MG63 (cell line): ENCODE measurements around the gene PTPRM. TPM values are rescaled to one million over a fixed set of nuclear protein-coding genes. Genes with fewer than 3 reads are reported as not detected.
A peak's percentile ranks its signal among the peaks of the same experiment; 100 is the strongest.

Experiments
- DNase-seq: peaks from one replicate; pipeline ENCODE4 v3.0.0-alpha.2; 2020
- H3K27me3 ChIP-seq: fragments of 250-450 bp; sonication (Bioruptor Pico); 2 replicates; pipeline ENCODE4 v1.5.1; 2020; ENCODE audit warnings: mild to moderate bottlenecking, moderate library complexity
- H3K36me3 ChIP-seq: fragments of 250-450 bp; sonication (Bioruptor Pico); 2 replicates; pipeline ENCODE4 v1.5.1; 2020; ENCODE audit warnings: mild to moderate bottlenecking, moderate library complexity
- H3K4me3 ChIP-seq: fragments of 250-450 bp; sonication (Bioruptor Pico); 2 replicates; pipeline ENCODE4 v1.5.1; 2020; ENCODE audit warnings: mild to moderate bottlenecking, moderate library complexity
- H3K9me3 ChIP-seq: fragments of 250-450 bp; sonication (Bioruptor Pico); 2 replicates; pipeline ENCODE4 v1.5.1; 2020; ENCODE audit warnings: mild to moderate bottlenecking, moderate library complexity
- total RNA-seq: library from RNA; depleted of rRNA; stranded (reverse); fragments of >200 nt; shearing (Covaris generic); gene quantifications from 2 replicates; pipeline ENCODE4 v1.2.3, GENCODE V29; 2014; ENCODE audit warnings: low replicate concordance

Gene PTPRM
- total RNA-seq, 1 experiment from 2014 or later: 13.2 TPM

DNA sequence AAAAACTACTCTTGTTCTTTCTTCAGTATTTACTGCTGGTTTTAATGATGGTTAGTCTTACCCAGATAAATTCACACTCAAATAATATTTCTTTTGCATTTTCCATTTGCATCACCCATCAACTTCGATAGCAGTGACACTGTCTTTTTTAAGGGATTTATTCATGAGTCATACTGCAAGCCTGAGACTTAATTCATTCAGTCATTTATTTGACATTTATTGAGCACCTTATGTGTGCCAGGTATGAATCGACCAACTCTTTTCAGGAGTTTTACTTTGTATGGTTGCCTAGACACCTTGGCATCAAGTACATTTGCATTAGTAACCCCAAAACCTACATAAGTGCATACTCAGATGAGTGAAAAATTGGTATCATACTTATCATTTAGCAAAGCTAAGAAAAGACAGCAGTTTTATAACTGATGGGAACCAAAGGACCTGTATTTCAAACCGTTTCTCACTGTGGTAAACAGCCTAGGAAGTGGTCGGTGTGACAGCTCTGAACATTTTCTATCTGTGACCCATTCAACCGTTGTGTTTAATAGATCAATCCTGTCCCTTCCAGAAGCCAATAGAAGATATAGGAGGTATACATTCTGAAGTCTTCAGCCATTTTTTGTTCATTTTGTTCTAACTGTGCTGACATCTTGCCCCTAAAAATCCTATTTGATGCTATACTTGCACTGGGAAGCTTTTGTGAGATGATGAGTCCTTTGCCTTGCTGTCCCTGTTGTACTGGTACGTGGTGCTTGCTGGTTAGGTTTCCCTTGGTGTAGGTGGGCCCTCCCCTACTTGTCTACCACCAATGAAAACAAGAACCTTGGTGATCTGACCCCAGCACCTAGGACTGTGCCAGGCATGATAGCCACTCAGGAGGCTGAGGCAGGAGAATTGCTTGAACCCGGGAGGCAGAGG lies 557.4 kb downstream of the PTPRM start:
- Histone ChIP-seq H3K9me3 (no peaks in the 10 kb centered on the region), H3K36me3 (no peaks in the 10 kb centered on the region), H3K4me3 (no peak overlapping the region), H3K27me3 (no peaks in the 10 kb centered on the region)
- no peak for DNase-seq

DNA sequence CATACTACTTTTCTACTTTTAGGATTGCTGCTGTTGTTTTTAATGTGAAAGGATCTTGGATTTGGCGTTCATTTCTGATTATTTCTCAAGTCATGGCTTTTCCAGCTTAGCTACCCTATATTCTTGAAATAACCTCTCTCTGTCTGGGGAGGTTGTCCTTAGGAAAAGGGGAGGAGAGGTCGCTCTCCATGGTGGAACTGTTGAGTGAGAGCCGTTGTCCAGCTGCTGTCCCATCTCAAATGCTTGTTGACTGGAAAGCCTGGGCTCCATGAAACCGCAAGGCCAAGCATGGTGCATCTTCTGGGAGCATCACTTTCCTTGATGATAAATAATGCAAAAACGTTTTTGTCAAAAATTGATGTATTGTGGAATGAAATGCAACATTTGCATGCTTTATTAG lies 563.0 kb downstream of the PTPRM start:
- DNase-seq: no peak
- no peaks in the 10 kb centered on the region for H3K9me3 ChIP-seq
- H3K36me3 ChIP-seq: no peaks in the 10 kb centered on the region
- H3K27me3 ChIP-seq: no peaks in the 10 kb centered on the region
- no peak overlapping the region for H3K4me3 ChIP-seq

DNA sequence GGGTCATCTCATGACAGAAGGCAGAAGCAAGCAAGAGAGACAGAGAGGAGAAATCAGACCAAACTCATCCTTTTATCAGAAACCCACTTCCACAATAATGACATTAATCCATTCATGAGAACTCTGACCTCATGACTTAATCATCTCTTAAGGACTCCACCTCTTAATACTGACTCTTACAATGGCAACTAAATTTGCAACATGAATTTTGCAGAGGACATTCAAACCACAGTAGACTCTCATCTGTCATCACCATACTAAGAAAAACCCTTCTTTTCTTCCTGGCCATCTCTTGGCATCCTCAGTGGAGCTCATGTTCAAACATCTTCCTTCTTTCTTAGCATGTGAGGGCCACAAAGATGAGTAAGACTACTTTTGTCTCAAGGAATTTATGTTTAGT lies 565.9 kb downstream of the PTPRM start:
- DNase-seq: no peak
- H3K27me3 ChIP-seq: no peaks in the 10 kb centered on the region
- H3K36me3 ChIP-seq: no peaks in the 10 kb centered on the region
- H3K4me3 ChIP-seq: no peak overlapping the region
- H3K9me3 ChIP-seq: no peaks in the 10 kb centered on the region

DNA sequence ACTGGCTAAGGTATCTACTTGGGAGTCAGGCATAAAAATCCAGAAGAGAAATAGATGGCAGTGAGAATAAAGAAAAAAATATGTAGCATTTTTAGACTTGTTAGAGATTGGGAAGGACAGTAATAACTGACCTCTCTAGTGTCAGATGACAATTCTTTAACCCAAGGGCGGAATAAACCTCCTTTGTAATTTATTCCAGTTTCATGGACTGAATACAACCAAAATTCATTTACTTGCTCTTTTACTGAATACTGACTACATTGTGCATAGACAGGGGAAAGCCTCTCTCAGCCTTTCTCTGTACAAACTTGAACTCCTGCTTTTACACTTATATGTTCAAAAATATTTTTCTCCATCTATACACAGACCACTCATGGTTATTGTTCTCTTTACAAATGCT lies 566.8 kb downstream of the PTPRM start:
- H3K36me3 ChIP-seq: no peaks in the 10 kb centered on the region
- H3K27me3 ChIP-seq: no peaks in the 10 kb centered on the region
- DNase-seq: no peak

DNA sequence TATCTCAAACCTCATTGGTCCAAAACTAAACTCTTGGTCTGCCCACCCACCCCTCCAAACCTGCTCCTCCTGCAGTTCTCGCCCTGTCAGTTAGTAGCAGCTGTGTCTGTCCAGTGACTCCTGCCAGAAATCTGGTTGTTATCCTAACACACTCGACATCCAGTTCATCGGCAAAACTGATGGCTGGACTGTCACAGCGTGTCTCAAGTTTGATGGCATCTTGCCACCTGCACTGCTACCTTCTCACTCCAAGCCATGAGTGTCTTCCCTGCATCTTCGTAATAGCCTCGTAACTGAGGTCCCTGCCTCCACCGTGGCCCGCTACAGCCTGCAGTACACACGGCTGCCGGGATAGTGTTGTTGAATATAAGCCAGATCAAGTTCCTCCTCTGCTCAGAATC lies 572.0 kb downstream of the PTPRM start:
- no peaks in the 10 kb centered on the region for H3K36me3 ChIP-seq
- DNase-seq: no peak
- H3K4me3 ChIP-seq: no peak overlapping the region
- no peaks in the 10 kb centered on the region for H3K27me3 ChIP-seq
- H3K9me3 ChIP-seq: no peaks in the 10 kb centered on the region

More for the DNA sequence above, 566.8 kb downstream of the PTPRM start:
- no peak overlapping the region for H3K4me3 ChIP-seq
- H3K9me3 ChIP-seq: no peaks in the 10 kb centered on the region

DNA sequence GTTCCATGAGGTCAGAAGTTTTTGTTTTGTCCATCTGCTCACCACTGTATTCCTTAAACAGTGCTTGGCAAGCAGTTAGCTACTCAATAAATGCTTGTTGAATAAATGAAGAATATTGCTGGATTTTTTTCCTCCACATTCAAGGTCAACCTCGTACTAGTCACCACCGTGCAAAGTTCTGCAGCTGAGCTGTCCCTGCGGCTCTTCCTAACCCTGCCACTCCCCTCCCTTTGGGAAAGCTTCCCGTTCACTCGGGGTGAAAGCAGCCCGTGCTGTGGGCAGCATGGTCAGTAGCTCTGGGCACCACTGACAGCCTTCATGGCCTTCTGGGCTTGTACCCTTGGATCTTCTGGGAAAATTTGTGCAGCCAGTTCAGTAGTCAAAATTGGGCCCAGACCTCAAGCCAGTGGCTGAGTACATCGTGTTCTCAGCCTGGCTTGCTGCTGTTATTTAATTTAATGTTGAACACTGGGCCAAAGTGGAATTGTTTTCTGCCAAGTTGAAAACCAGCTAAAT lies 572.8 kb downstream of the PTPRM start:
- DNase-seq: no peak
- no peak overlapping the region for H3K4me3 ChIP-seq
- no peaks in the 10 kb centered on the region for H3K9me3 ChIP-seq
- H3K36me3 ChIP-seq: no peaks in the 10 kb centered on the region
- H3K27me3 ChIP-seq: no peaks in the 10 kb centered on the region

DNA sequence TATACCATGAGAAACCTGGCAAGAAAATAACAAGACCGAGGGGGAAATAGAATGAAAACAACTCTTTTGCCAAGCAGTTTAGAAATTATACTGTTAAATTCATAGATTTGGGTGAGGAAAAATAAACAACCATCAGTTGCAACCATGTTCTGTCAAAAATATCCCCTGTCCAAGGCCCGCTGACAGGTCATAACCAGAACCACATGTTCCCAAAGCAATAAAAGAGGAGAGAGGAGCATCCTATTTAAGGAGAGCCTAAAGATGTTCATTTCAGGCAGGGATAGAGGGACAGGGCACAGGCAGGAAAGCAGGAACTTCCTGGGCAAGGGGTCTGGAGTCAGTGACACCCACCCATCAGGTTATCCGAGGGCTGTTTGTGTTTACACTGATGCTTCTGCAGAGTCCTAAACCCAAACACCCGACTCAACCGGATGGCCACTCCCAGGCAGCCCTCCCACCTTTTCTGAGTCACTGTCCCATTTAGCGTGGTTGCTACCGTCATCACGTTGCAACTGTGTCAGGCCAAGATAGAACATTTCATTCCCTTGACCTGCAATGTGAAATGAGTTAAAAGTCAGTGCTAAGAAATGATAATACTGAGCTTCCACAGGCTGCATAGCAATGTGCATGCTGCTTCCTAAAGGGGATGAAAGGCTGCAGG lies 573.9 kb downstream of the PTPRM start:
- Histone ChIP-seq H3K9me3 (no peaks in the 10 kb centered on the region), H3K27me3 (no peaks in the 10 kb centered on the region), H3K4me3 (no peak overlapping the region), H3K36me3 (no peaks in the 10 kb centered on the region)
- DNase-seq: peak; percentile 17

DNA sequence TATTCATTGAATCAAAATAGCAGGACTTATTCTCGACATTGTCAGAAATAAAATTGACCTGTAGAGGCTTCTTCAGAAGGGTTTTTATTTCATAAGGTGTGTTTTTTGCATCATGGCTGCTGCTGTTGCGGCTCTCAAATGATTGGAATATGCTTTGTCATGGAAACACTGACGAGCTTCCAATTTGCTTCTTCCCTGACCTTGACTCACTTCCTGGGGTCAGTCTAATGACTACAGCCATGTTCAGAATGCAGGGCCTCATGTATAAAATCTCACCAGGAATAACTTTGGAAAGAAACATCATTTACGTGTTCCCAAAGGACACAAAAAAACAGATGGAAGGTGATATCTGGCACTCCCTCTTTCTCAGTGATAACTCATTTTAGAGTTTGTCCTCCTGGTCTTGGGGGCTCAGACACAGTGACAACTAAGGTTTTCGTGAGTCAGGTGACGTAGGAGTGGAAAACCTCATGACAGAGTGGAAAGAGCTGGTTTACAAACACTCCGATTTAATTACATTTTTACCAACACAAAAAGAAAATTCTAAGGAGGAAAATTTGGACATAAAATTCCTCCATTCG lies 575.1 kb downstream of the PTPRM start:
- DNase-seq: no peak
- Histone ChIP-seq H3K4me3 (no peak overlapping the region), H3K9me3 (no peaks in the 10 kb centered on the region), H3K36me3 (no peaks in the 10 kb centered on the region), H3K27me3 (no peaks in the 10 kb centered on the region)

DNA sequence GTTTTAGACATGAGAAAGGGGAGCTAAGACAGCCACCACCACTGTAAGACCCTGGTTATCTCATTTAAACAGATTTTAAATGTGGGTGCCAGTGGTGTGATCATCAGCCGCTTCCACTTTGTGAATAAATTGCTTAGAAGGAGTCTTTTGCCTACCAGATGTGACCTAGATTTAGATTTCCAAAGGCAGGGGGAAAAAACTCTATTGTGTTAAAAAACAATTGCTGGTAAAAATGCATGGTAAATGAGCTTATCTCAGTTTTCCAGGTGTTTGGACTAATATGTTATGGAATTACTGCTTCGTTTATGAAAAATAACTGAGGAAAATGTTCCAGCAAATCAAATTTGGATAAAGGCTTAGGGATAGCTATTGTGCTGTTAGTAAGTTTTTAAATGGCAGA lies 575.8 kb downstream of the PTPRM start:
- H3K27me3 ChIP-seq: no peaks in the 10 kb centered on the region
- no peaks in the 10 kb centered on the region for H3K36me3 ChIP-seq
- H3K4me3 ChIP-seq: no peak overlapping the region
- DNase-seq: no peak
- no peaks in the 10 kb centered on the region for H3K9me3 ChIP-seq

DNA sequence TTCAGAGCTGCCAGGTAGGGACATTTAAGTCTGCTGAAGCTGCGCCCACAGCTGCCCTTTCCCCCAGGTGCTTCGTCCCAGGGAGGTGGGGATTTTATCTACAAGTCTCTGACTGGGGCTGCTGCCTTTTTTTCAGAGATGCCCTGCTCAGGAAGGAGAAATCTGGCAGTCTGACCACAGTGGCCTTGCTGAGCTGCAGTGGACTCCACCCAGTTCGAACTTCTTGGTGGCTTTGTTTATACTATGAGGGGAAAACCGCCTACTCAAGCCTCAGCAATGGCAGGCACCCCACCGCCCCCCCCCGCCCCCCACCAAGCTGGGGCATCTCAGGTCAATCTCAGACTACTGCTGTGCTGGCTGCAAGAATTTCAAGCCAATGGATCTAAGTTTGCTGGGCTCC lies 584.1 kb downstream of the PTPRM start:
- H3K4me3 ChIP-seq: no peak overlapping the region
- DNase-seq: no peak
- no peaks in the 10 kb centered on the region for H3K9me3 ChIP-seq

DNA sequence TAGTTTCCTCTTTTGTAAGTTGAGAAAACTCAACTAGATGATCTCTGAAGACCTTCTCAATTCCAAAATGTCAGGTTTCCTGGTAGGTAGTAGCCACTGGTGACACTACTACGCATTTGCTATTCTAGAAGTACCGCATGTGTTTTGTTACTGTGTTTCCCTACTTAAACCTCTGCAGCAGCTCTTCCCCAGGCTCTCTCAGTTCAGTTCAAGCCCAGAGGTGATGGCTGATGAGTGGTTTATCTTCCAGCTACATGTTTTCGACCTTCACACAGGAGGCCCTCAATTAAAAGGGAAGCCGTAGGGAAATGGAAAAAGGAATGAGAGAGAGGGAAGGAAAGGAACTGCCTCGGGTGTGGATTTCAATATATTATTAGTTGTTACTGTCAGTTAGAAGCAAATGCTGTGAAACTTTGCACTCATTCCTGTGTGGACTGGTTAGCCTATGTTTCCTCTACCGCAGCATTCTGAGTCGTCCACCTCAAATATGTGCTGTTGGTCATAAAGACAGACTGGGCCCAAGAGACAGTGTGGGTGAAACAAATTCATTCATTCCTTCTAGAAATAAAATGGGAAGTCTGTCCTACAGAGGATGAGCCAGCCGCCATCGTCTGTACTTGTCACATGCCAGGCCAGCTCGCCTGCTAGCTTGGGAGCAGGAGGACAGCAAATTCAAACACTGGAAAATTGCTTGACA lies 586.9 kb downstream of the PTPRM start:
- no peak for DNase-seq
- no peaks in the 10 kb centered on the region for H3K36me3 ChIP-seq

More for the DNA sequence above, 584.1 kb downstream of the PTPRM start:
- Histone ChIP-seq H3K36me3 (no peaks in the 10 kb centered on the region), H3K27me3 (no peaks in the 10 kb centered on the region)

DNA sequence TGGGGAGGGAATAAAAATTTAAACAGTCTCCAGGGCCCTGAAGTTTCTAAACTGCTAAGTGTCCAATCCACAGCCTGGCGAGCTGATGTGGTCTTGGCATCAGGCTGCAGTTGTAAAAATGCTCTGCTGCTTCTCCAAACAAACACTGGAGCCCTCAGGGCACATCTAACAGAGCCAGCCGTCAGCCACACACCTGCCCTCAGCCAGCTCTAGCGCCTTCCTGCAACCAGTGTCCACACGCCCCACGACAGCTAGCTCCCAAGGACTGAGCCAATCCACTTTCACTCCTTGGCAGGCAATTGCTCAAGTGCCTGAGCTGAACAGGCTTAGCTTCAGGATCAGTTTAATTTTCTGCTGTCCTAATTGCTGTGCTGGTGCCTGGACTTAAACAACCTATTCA lies 595.7 kb downstream of the PTPRM start:
- Histone ChIP-seq H3K4me3 (no peak overlapping the region), H3K9me3 (no peaks in the 10 kb centered on the region), H3K36me3 (no peaks in the 10 kb centered on the region), H3K27me3 (no peaks in the 10 kb centered on the region)
- DNase-seq: peak; percentile 18

More for the DNA sequence above, 586.9 kb downstream of the PTPRM start:
- Histone ChIP-seq H3K27me3 (no peaks in the 10 kb centered on the region), H3K4me3 (no peak overlapping the region), H3K9me3 (no peaks in the 10 kb centered on the region)

DNA sequence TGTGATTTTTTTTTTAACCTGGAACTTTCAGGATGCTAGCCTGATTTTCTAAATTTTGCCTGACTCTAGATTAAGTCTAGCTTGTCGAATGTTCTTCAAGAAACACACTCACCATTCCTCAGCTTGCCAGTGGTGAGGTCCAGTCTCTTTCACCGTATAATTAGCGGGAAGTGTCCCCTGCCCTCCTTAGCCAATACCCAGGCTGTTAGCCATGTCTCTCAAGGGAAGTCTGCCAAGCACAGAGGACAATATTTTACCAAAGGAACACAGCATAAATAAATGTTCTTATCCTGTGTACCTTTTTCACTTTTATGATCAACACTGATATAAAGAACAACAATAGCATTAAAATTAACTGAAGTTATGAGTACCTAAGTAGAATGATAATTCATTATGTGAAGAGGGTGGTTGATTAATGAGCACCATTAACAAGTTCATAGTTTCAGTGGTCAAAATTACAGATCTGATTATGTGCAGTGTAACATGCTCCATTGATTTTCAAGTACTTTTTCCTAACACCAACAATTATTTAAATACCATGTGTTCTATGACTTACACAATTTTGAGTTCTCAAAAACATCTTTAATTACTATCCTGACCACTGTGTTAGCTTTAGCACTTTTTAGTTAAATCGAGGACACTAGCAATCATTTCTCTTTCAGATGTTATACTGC lies 596.3 kb downstream of the PTPRM start:
- DNase-seq: no peak
- Histone ChIP-seq H3K4me3 (no peak overlapping the region), H3K36me3 (no peaks in the 10 kb centered on the region), H3K27me3 (no peaks in the 10 kb centered on the region), H3K9me3 (no peaks in the 10 kb centered on the region)

DNA sequence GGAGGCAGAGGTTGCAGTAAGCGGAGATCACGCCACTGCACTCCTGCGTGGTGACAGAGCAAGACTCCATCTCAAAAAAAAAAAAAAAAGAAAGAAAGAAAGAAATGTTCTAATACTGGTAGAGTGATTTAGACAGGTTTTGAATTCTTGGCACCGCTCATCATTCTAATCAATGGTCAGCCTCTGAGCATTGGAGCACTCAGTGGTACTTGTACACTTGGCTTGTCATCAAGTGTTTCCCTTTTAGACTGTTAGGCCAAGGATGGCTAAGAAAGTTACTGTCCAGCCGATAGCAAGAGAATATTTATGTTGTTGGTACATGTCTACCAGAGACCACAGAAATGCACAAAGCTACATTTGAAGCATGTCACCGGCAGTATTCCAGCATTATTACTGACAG lies 598.0 kb downstream of the PTPRM start:
- Histone ChIP-seq H3K9me3 (no peaks in the 10 kb centered on the region), H3K27me3 (no peaks in the 10 kb centered on the region), H3K36me3 (no peaks in the 10 kb centered on the region), H3K4me3 (no peak overlapping the region)
- no peak for DNase-seq

DNA sequence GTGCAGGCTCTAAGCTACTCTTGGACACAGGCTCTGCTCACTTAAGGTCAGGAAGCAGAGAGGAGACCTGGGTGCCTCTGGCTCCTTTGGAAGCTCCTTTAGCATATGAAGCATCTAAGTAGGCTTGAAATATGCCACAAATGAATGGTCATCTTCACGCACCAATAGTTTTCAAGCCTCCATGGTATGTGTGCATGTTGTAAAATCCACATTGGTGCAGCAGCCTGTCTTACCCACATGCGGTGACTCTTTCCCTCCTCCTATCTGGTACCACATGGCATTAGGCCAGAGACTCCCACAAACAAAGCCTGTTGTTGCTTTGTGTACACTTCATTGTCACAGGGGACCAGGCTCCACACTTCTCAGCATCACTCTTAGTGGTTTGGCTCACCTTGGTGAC lies 599.9 kb downstream of the PTPRM start:
- no peaks in the 10 kb centered on the region for H3K27me3 ChIP-seq
- no peak overlapping the region for H3K4me3 ChIP-seq
- DNase-seq: no peak
- no peaks in the 10 kb centered on the region for H3K9me3 ChIP-seq
- H3K36me3 ChIP-seq: no peaks in the 10 kb centered on the region

DNA sequence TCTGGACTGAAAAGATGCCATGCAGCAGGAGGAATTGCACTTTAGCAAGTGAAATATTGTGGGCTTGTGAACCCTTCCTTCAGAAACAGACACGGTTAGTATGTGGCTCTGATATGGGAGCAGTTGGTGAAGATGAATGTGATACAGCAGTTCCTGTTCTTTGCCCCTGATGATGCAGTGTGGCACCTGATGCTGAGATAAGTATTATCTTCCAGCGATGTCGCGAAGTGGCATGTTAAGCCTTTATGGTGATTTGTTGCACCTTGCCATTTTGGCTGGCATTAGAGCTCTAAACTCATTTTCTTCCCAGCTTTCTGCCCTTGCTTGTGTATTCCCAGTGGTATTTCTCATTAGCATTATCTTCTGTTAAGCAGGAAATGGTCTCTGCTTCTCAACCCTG lies 600.6 kb downstream of the PTPRM start:
- H3K9me3 ChIP-seq: no peaks in the 10 kb centered on the region
- no peak for DNase-seq
- no peak overlapping the region for H3K4me3 ChIP-seq
- H3K36me3 ChIP-seq: no peaks in the 10 kb centered on the region
- H3K27me3 ChIP-seq: no peaks in the 10 kb centered on the region
